Measurements from ENCODE around the gene LDB2.

- TF ChIP-seq POLR2AphosphoS5 (IDR thresholded peaks at IDR 0.05; ENCODE audit: borderline replicate concordance, low read depth, low read length) (no peak), FOXP2 (optimal IDR thresholded peaks at IDR 0.05; ENCODE audit: control extremely low read depth, extremely low read length, insufficient read depth) (no peak)
Observed at GRCh38 chr4:16669036-16669435, 229.4 kb downstream of the LDB2 start.
